Measurements from ENCODE around the gene IL32.

Gene IL32

GRCh38 chr16:3022684-3023414 is 42.6 kb upstream of the IL32 start:
- Histone ChIP-seq H3K9me3 (ENCODE audit: low read length) (no peaks in the 10 kb centered on the region), H3K4me1 (ENCODE audit: insufficient read depth, low read length, severe bottlenecking) (peaks cover 44% of the 10 kb centered on the region), H3F3A (ENCODE audit: insufficient read depth, low read length) (no peaks in the 10 kb centered on the region), H3K36me3 (ENCODE audit: insufficient read depth, low read length) (peaks cover 11% of the 10 kb centered on the region), H3K27me3 (ENCODE audit: insufficient read depth, low read length) (no peaks in the 10 kb centered on the region), H3K4me3 (ENCODE audit: low read depth, low read length, poor library complexity, severe bottlenecking) (peak overlapping the region; percentile 71), H3K27ac (ENCODE audit: low read depth, low read length, poor library complexity, severe bottlenecking) (peak overlapping the region; percentile 81), H2AFZ (ENCODE audit: low read length) (no peak overlapping the region), H4K20me1 (ENCODE audit: insufficient read depth, low read length) (no peaks in the 10 kb centered on the region), H3K9me2 (ENCODE audit: low read depth, low read length) (no peaks in the 10 kb centered on the region), H3K9ac (ENCODE audit: low read length) (peak overlapping the region; percentile 89; the same call in 1 of the 2 replicates), H3K4me2 (ENCODE audit: low read length) (peak overlapping the region; percentile 90), H3K79me2 (ENCODE audit: insufficient read depth, low read length) (no peaks in the 10 kb centered on the region)
- no peak for TF ChIP-seq EZH2 (IDR thresholded peaks at IDR 0.05; ENCODE audit: borderline replicate concordance, low read length)
- TF ChIP-seq CTCF (IDR thresholded peaks at IDR 0.05; ENCODE audit: low read length) = no peak

GRCh38 chr16:3023415-3023668 is 42.1 kb upstream of the IL32 start:
- TF ChIP-seq EZH2 (IDR thresholded peaks at IDR 0.05; ENCODE audit: borderline replicate concordance, low read length) (no peak), CTCF (IDR thresholded peaks at IDR 0.05; ENCODE audit: low read length) (no peak)
- Histone ChIP-seq H3K9ac (ENCODE audit: low read length) (peak overlapping the region; percentile 89), H3K4me3 (ENCODE audit: low read depth, low read length, poor library complexity, severe bottlenecking) (peak overlapping the region; percentile 71), H3K36me3 (ENCODE audit: insufficient read depth, low read length) (peaks cover 11% of the 10 kb centered on the region), H3F3A (ENCODE audit: insufficient read depth, low read length) (no peaks in the 10 kb centered on the region), H4K20me1 (ENCODE audit: insufficient read depth, low read length) (no peaks in the 10 kb centered on the region), H3K27me3 (ENCODE audit: insufficient read depth, low read length) (no peaks in the 10 kb centered on the region), H3K4me1 (ENCODE audit: insufficient read depth, low read length, severe bottlenecking) (peaks cover 42% of the 10 kb centered on the region), H3K9me3 (ENCODE audit: low read length) (no peaks in the 10 kb centered on the region), H3K9me2 (ENCODE audit: low read depth, low read length) (no peaks in the 10 kb centered on the region), H2AFZ (ENCODE audit: low read length) (no peak overlapping the region), H3K4me2 (ENCODE audit: low read length) (peak overlapping the region; percentile 90), H3K27ac (ENCODE audit: low read depth, low read length, poor library complexity, severe bottlenecking) (peak overlapping the region; percentile 81), H3K79me2 (ENCODE audit: insufficient read depth, low read length) (no peaks in the 10 kb centered on the region)

GRCh38 chr16:3023669-3024478 is 41.6 kb upstream of the IL32 start, which contains the start of the genes HCFC1R1 and THOC6:
TSS of gene HCFC1R1 (minus strand) at chr16:3023942. CDS start at chr16:3023941, 1 bp downstream.
TSS of gene THOC6 (plus strand) at chr16:3024035. CDS start at chr16:3024327, 292 bp downstream.
- Histone ChIP-seq H3K4me1 (ENCODE audit: insufficient read depth, low read length, severe bottlenecking) (peaks cover 38% of the 10 kb centered on the region), H4K20me1 (ENCODE audit: insufficient read depth, low read length) (no peaks in the 10 kb centered on the region), H2AFZ (ENCODE audit: low read length) (no peak within 1 kb of the TSS), H3F3A (ENCODE audit: insufficient read depth, low read length) (no peaks in the 10 kb centered on the region), H3K9ac (ENCODE audit: low read length) (peak within 1 kb of the TSS; percentile 89), H3K27ac (ENCODE audit: low read depth, low read length, poor library complexity, severe bottlenecking) (peak within 1 kb of the TSS; percentile 81), H3K9me3 (ENCODE audit: low read length) (no peaks in the 10 kb centered on the region), H3K9me2 (ENCODE audit: low read depth, low read length) (no peaks in the 10 kb centered on the region), H3K36me3 (ENCODE audit: insufficient read depth, low read length) (peaks cover 11% of the 10 kb centered on the region), H3K27me3 (ENCODE audit: insufficient read depth, low read length) (no peaks in the 10 kb centered on the region; the same call in 1 of the 2 replicates), H3K4me2 (ENCODE audit: low read length) (peak within 1 kb of the TSS; percentile 90), H3K4me3 (ENCODE audit: low read depth, low read length, poor library complexity, severe bottlenecking) (peak within 1 kb of the TSS; percentile 71), H3K79me2 (ENCODE audit: insufficient read depth, low read length) (no peaks in the 10 kb centered on the region)
- TF ChIP-seq EZH2 (IDR thresholded peaks at IDR 0.05; ENCODE audit: borderline replicate concordance, low read length) (no peak), CTCF (IDR thresholded peaks at IDR 0.05; ENCODE audit: low read length) (no peak)
